Body of pancreas (tissue), 4 donors: ENCODE measurements around the gene ZNF621.

ENCODE experiments used
- CTCF ChIP-seq, 7 experiments: fragments of 450-650 bp in 4 of 7; fragments of 200-600 bp in 3 of 7; sonication (generic) in 3 of 7; IDR thresholded peaks; one replicate each; pipeline ENCODE4 v1.5.1; 2016 to 2019; ENCODE audit warnings: antibody characterized with exemption in 7 of 7
- POLR2A ChIP-seq, 3 donors: fragments of 450-650 bp; IDR thresholded peaks; one replicate each; pipeline ENCODE4 v1.6.1; 2016; ENCODE audit warnings: antibody characterized with exemption in 3 of 3, mild to moderate bottlenecking in 2 of 3

GRCh38 chr3:40572588-40572987, 47.8 kb downstream of the ZNF621 start:
- TF ChIP-seq POLR2A (IDR thresholded peaks at IDR 0.05) (no peak), CTCF (IDR thresholded peaks at IDR 0.05) (no peak)
